ENCODE results near the gene POMT2.

POMT2 gene

DNA sequence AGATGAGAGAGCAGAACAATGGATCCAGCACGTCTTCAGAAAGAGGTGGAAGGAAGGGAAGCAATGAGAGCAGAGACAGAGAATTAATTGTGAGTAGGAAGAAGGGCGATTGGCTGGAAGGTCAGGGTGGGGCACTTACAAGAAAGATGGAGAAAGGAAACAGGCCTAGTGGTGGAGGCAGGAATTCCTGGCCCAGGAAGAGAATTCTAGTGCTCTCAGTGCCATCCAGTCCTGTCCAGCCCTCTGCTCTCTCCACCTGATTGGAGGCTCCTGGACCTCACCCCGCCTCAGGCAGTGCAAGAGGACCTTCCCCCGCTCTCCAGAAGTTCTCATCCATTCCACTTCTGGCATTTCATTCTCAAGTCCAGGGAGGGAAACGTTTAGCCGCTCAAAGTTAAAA is 92.6 kb downstream of the POMT2 start:
- TF ChIP-seq, protein P1, sequence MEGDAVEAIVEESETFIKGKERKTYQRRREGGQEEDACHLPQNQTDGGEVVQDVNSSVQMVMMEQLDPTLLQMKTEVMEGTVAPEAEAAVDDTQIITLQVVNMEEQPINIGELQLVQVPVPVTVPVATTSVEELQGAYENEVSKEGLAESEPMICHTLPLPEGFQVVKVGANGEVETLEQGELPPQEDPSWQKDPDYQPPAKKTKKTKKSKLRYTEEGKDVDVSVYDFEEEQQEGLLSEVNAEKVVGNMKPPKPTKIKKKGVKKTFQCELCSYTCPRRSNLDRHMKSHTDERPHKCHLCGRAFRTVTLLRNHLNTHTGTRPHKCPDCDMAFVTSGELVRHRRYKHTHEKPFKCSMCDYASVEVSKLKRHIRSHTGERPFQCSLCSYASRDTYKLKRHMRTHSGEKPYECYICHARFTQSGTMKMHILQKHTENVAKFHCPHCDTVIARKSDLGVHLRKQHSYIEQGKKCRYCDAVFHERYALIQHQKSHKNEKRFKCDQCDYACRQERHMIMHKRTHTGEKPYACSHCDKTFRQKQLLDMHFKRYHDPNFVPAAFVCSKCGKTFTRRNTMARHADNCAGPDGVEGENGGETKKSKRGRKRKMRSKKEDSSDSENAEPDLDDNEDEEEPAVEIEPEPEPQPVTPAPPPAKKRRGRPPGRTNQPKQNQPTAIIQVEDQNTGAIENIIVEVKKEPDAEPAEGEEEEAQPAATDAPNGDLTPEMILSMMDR (IDR thresholded peaks at IDR 0.05): no peak
- DNase-seq: no peak
- no peak overlapping the region for H3K4me3 Mint-ChIP-seq
- no peaks in the 10 kb centered on the region for H3K36me3 Mint-ChIP-seq (ENCODE audit: low read depth)
- H3K27me3 Mint-ChIP-seq (ENCODE audit: low read depth, poor library complexity): peaks cover 33% of the 10 kb centered on the region
- H3K27ac Mint-ChIP-seq: no peak overlapping the region
- no peaks in the 10 kb centered on the region for H3K9me3 Mint-ChIP-seq
- H3K4me1 Mint-ChIP-seq: no peaks in the 10 kb centered on the region

DNA sequence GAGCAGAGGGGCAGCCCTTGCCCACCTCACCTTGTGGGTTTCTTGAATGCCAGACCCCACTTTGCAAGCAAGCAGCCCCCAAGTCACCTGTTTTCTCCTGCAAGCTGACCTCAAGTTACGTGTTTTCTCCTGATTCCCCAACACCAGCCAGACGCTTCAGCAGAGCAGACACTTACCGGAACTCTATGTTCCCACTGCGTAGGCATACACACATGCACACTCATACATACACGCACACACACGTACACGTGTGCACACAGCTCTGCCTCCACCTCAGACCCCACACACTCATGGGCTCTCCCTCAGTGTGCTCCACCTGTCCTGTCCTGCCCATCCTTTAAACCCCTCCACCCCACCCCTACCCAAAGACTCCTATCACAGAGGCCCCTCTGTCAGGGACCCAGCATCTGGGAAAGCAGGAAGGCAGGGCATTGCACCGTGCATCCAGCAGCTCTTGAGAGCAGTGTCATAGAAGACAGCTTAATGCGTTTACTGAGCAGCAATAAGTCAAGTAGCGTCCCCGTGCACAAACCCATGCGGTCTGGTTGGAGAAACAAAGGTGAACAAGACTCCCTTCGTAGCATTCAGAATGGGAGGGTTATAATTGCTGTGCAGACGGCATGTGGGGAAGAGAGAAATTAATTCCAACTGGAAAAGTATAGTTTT is 94.7 kb downstream of the POMT2 start:
- no peak overlapping the region for H3K4me3 Mint-ChIP-seq
- no peaks in the 10 kb centered on the region for H3K9me3 Mint-ChIP-seq
- no peaks in the 10 kb centered on the region for H3K36me3 Mint-ChIP-seq (ENCODE audit: low read depth)
- peaks cover 37% of the 10 kb centered on the region for H3K27me3 Mint-ChIP-seq (ENCODE audit: low read depth, poor library complexity)
- H3K27ac Mint-ChIP-seq: no peak overlapping the region
- no peak for DNase-seq
- TF ChIP-seq, protein P1 (IDR thresholded peaks at IDR 0.05): no peak
- H3K4me1 Mint-ChIP-seq: no peaks in the 10 kb centered on the region

DNA sequence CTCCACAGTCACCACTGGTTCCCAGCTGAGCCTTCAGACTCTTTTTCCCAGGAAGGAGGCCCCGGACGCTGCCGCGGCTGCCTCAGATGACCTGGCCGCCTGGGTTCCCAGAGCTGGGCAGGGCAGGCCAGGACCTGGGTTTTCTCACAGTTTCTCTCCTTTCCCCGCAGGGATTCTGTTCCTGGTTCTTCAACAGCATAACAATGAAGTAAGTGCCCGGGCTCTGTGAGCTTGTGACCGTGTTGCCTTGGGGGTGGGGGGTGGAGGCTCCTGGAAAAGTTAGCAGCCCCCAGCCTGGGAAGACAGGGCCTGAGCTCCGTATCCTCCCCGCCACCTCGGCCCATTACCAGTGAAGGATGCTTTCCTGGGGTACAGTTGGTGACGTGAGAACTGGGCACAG is 95.4 kb downstream of the POMT2 start:
- H3K4me1 Mint-ChIP-seq: no peaks in the 10 kb centered on the region
- no peaks in the 10 kb centered on the region for H3K36me3 Mint-ChIP-seq (ENCODE audit: low read depth)
- H3K27ac Mint-ChIP-seq: no peak overlapping the region
- TF ChIP-seq, protein P1 (IDR thresholded peaks at IDR 0.05): no peak
- DNase-seq: no peak
- peaks cover 40% of the 10 kb centered on the region for H3K27me3 Mint-ChIP-seq (ENCODE audit: low read depth, poor library complexity)
- H3K9me3 Mint-ChIP-seq: no peaks in the 10 kb centered on the region
- no peak overlapping the region for H3K4me3 Mint-ChIP-seq
